NOMO-1 treated with DMSO at 0.1 percent for 48 hours (cell line): Measurements from ENCODE around the gene ELL.

Experiments
- DNase-seq: peaks from one replicate; lab custom pipeline; 2025; ENCODE audit not compliant: unreplicated experiment; lab: John Stamatoyannopoulos, UW

Gene ELL

DNA sequence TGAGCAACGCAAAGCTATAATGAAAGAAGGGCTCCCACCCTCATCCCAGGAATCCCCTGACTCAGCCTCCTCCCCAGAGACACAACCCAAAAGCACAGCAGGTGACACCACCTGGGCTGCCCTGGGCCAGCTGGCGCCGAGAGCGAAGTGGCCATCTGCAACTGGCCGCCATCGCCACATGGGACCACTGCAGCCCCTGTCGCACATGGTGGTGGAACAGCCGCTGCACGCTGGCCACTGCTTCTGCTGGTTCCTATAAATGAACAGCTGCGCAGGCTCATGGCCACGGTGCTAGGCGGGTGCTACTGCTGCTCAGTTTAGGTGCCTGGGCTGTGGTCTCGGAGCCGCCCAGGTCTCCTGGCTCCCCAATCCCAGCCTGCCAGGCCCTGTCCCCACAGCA, 72.3 kb downstream of the ELL start:
- no peak for DNase-seq

GRCh38 chr19:18446811-18447359, 75.0 kb downstream of the ELL start:
- DNase-seq, result no peak

DNA sequence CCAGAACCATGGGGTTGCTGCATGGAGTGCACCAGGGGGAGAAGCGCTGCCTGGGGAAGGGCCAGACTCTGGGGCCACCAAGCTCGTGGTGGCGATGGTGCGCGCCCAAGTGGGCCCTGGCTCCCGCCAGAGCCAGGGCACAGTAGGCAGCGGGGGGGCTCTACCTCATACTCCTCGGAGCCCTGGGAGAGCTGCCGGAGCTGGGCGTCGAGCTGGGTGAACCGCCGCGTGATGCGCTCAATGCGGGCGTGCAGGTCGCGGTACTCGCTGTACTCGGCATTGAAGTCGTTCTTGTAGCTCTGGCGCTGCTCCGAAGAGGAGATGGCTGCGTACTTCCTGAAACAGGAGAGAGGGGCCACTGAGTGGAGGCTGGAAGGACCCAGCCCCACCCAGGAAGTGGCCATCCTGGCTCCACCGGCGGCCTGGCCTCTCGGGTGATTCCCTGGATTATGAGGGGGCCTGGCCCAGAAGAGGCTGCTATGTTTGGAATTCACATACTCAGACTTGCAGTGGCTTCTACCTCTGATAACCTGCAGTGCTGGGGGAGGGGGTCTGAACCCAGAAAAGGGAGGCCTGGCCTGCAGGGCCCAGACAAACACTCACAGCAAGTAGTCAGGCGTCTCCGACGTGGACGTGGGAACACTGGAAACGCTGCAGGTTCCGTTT, 75.6 kb downstream of the ELL start:
- DNase-seq, result no peak

DNA sequence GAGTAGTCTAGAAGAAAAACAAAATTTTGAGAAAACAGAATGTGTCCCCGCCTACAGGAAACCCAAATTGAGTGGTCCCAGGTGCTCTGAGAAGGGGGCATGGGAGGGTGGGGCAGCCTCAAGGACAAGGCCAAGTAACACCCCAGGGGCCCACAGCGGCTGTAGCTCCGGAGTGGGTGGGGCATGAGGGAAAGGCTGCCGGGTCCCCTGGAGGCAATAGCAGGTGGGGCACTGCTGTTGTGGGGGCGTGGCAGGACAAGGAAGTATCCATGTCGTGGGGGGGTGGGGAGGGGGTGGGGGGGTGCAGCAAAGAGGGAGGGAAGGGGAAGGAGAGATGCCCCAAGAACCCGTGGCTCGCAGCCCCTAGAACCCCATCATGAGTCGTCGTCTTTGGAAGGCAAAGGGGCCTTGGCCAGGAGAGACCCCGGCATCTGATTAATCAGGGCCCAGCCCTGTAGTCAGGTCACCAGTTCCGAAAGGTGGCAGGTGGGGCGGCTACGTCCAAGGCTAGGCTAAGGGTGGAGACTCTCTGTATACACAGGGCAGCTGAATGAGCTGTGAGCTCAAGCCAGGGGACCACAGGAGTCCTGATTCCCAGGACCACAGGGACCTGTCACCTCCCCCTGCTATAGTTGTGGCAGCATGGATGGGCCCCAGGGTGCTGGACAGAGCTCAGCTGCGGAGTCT, 76.5 kb downstream of the ELL start:
- no peak for DNase-seq

DNA sequence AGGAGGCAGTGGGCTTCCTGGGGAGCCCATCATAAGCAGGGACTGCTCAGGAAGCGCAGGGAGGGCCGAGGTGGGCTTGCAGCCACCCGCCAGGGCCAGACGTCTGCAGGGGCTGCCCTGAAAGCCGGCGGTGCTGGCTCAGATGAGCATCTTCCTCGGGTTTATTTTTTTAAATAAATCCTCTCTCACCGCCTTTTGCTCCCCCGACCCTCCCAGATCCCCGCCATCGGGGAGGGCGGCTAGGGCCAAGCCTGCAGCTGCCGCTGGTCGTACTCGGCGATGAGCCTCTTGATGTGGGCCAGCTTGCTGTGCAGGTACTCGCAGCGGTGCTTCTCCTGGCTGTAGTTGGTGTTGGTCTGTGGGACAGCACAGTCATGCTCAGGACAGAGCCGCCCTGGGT, 77.4 kb downstream of the ELL start:
- DNase-seq, result no peak

DNA sequence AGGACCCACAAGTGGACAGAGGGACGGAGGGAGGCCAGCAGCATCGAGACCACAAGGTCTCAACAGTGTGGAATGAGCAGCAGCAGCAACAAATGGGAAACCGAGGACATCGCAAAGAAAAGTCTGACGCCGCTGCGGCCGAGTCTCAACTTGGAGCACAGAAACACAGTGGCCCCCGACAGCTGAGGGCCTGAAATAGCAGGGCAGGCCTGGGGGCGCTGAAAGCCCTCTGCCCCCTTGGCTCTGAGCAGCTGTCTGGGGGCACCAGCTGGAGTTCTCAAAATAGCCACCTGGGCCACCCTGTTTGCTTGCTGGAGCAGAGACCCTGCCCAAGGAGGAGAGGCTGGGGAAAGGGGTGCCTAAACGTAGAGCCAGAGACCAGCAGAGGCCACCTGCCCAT, 78.0 kb downstream of the ELL start:
- DNase-seq, result no peak

- no peak for DNase-seq
These were observed 78.5 kb downstream of the ELL start for GRCh38 chr19:18443406-18443805.

GRCh38 chr19:18442941-18443340, 78.9 kb downstream of the ELL start:
- no peak for DNase-seq

DNA sequence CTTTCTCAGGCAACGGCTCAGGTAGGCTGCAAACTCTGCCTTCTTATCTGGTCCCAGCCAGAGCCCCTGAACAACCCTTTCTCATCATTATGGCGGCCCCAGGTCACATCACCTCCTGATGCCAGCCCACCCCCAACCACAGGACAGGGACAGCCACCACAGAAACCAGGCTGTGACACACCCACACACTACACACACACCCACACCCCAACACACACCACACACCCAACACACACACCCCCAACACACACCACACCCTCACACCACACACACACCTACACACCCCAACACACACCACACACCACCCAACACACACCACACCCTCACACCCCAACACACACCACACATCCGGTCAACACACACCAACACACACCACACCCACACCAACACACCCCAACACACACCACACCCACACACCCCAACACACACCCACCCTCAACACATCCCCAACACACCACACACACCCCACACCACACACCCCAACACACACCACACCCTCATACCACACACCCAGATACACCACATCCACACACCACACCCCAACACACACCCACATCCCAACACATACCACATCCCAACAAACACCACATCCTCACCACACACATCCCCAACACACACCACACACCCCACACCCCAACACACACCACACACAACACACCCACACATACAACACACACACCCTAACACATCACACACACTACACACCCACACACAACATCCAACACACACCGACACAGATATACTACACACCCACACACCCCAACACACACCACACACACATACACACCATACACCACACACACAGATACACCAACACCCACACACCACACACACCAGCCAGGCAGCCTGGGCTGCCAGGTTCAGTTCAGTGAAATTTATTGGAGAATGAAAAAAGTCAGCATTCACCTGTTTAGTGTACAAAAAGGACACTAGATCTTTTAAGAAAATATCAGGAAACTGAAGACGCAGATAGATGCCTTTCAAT, 79.8 kb downstream of the ELL start:
- no peak for DNase-seq

DNA sequence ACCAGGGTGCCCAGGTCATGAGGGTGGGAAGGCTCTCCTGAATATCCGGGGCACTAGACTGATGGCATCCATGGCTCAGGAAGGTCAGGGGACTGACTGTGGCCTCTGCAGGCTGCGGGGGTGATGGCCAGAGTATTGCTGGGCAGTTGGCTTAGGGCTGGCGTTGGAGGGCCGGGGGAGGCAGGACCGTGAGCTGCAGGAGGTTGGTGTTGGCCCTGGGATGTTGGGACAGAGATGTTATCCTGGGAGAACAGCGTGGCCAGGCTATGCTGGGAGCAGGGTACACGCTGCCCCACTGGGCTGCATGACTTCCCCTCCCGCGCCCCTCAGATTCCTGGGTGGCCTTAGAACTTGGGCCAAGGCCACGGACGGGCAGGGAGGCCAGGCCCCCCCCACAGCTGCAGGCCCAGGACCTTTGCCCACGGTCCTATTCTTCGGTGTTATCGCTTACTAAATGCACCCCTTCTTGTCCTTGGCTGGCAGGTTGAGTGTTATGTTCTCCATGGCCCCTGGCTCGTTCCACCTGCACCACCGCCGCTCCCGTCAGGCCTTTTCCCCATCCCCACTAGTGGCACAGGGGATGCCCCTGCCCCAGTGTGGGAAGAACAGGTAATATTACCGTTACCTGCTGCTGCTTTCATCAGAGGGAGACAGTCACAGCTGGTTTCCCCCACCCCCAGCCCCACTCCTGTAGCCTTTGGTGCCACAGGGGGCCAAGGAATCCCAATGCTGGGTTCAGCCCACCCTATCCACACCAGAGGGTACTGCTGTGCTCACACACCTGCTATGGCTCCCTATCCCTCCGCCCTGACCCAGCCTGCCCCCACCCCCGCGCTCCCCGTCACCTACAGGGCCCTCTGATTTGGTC, 80.7 kb downstream of the ELL start:
- no peak for DNase-seq

- no peak for DNase-seq
These were observed 81.4 kb downstream of the ELL start for GRCh38 chr19:18440415-18440877.

GRCh38 chr19:18439910-18440237, 82.0 kb downstream of the ELL start:
- DNase-seq, result no peak

DNA sequence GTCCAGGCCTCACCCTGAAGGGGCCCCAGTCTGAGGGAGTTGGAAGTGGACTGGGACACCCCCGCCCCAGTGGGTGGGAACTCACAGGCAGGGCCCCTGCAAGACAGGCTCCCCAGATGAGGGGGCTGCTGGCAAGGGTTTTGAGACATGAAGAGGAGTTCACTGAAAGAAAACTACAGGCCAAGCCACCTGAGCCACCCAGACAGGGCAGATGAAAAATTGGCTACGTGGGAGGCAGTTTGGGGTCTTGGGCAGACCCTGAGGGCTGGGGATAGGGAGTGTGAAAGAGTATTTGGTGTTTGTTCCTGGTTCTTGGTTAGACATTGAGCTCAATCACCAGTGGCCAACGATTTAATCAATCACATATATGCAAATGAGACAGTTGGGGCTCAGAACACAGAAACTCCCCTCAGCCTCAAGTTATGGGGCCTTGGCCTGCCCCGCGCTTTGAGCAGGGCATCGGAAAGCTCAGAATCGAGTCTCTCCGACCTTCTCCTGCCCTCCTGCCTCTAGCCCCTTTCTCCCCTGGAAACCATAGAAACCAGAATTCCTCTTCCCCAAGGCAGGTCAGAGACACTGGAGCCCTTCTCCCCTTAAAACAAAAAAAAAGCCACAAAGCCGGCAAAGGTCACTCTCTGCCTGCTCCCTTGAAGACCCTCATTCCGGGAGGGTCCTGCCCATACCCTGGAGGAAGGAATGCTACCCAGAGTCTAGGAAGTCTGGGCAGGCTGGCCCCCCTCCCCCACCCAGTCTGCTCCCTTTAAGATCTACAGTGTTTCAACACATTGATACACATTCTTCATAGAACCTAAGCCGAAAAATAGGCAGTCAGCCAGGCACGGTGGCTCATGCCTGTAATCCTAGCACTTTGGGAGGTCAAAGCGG, 82.6 kb downstream of the ELL start:
- peak; percentile 6 for DNase-seq

GRCh38 chr19:18438331-18439024, 83.4 kb downstream of the ELL start:
- no peak for DNase-seq

- peak; percentile 8 for DNase-seq
These were observed 84.2 kb downstream of the ELL start, which contains the start of gene ISYNA1 for GRCh38 chr19:18437491-18438330. Gene ISYNA1, minus strand, starts transcription at chr19:18438133. Its CDS starts 154 bp downstream, at chr19:18437979.

- peak; percentile 54 for DNase-seq
These were observed 85.0 kb downstream of the ELL start for GRCh38 chr19:18436671-18437490.
